Activated T-helper 17 cell treated with anti-CD3 and anti-CD28 coated beads, Interleukin-2, amount 50 U/mL, for 72 hours (primary cell): ENCODE results near the gene PCDHA7. TPM values are rescaled to one million over a fixed set of nuclear protein-coding genes. Genes with fewer than 3 reads are reported as not detected.
"Not testable (repeated sequence)": the region's sequence is repeated elsewhere in the genome, so short reads cannot be mapped to it uniquely, and the experiment has no call there.

Source experiments
- ATAC-seq: fragments of 150-1000 bp; cut with Tn5 transposase; replicated peaks from 2 replicates; pipeline ENCODE4 v1.10.0; 2021; ENCODE audit warnings: mild to moderate bottlenecking, moderate library complexity
- H3K27ac Mint-ChIP-seq: one replicate; pipeline ENCODE4 v1.8.0; 2022; ENCODE audit warnings: mixed read lengths
- H3K27me3 Mint-ChIP-seq: one replicate; pipeline ENCODE4 v1.8.0; 2022; ENCODE audit warnings: mixed read lengths
- H3K36me3 Mint-ChIP-seq: one replicate; pipeline ENCODE4 v1.8.0; 2022; ENCODE audit warnings: low read depth, mild to moderate bottlenecking, mixed read lengths
- H3K4me1 Mint-ChIP-seq: one replicate; pipeline ENCODE4 v1.8.0; 2022; ENCODE audit warnings: mixed read lengths
- H3K4me3 Mint-ChIP-seq: one replicate; pipeline ENCODE4 v1.8.0; 2022; ENCODE audit warnings: mild to moderate bottlenecking, mixed read lengths
- H3K9me3 Mint-ChIP-seq: one replicate; pipeline ENCODE4 v1.8.0; 2022; ENCODE audit warnings: mixed read lengths
- total RNA-seq, 2 donors: library from RNA; stranded (reverse); gene quantifications; one replicate each; pipeline ENCODE4 v1.2.3, GENCODE V29; 2022

Gene PCDHA7
- total RNA-seq, 2 donors from 2014 or later: not detected

DNA sequence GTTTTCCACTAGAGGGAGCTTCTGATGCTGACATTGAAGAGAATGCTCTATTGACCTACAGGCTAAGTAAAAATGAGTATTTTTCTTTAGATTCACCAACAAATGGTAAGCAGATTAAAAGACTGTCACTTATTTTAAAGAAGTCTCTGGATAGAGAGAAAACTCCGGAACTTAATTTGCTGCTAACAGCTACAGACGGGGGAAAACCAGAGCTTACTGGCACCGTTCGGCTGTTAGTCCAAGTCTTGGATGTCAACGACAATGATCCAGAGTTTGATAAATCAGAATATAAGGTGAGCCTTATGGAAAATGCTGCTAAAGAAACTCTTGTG lies 35.5 kb downstream of the PCDHA7 start:
- Mint-ChIP-seq H3K9me3 (peaks cover 8% of the 10 kb centered on the region), H3K4me3 (no peak overlapping the region), H3K36me3 (no peaks in the 10 kb centered on the region), H3K4me1 (no peaks in the 10 kb centered on the region), H3K27ac (no peak overlapping the region), H3K27me3 (peaks cover 22% of the 10 kb centered on the region)
- no peak for ATAC-seq

DNA sequence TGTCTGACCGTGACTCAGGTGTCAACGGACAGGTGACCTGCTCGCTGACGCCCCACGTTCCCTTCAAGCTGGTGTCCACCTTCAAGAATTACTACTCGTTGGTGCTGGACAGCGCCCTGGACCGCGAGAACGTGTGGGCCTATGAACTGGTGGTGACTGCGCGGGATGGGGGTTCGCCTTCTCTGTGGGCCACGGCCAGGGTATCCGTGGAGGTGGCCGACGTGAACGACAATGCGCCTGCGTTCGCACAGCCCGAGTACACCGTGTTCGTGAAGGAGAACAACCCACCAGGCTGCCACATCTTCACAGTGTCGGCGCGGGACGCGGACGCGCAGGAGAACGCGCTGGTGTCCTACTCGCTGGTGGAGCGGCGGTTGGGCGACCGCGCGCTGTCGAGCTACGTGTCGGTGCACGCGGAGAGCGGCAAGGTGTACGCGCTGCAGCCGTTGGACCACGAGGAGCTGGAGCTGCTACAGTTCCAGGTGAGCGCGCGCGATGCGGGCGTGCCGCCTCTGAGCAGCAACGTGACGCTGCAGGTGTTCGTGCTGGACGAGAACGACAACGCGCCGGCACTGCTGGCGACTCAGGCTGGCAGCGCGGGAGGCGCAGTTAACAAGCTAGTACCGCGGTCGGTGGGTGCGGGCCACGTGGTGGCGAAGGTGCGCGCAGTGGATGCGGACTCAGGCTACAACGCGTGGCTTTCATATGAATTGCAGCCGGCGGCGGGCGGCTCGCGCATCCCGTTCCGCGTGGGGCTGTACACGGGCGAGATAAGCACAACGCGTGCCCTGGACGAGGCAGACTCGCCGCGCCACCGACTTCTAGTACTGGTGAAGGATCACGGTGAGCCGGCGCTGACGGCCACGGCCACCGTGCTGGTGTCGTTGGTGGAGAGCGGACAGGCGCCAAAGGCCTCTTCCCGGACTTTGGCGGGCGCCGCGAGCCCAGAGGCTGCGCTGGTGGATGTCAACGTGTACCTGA lies 36.4 kb downstream of the PCDHA7 start:
- no peak for ATAC-seq
- no peak overlapping the region for H3K4me3 Mint-ChIP-seq
- H3K27me3 Mint-ChIP-seq: peaks cover 24% of the 10 kb centered on the region
- H3K4me1 Mint-ChIP-seq: no peaks in the 10 kb centered on the region
- peaks cover 8% of the 10 kb centered on the region for H3K9me3 Mint-ChIP-seq
- no peak overlapping the region for H3K27ac Mint-ChIP-seq
- no peaks in the 10 kb centered on the region for H3K36me3 Mint-ChIP-seq

DNA sequence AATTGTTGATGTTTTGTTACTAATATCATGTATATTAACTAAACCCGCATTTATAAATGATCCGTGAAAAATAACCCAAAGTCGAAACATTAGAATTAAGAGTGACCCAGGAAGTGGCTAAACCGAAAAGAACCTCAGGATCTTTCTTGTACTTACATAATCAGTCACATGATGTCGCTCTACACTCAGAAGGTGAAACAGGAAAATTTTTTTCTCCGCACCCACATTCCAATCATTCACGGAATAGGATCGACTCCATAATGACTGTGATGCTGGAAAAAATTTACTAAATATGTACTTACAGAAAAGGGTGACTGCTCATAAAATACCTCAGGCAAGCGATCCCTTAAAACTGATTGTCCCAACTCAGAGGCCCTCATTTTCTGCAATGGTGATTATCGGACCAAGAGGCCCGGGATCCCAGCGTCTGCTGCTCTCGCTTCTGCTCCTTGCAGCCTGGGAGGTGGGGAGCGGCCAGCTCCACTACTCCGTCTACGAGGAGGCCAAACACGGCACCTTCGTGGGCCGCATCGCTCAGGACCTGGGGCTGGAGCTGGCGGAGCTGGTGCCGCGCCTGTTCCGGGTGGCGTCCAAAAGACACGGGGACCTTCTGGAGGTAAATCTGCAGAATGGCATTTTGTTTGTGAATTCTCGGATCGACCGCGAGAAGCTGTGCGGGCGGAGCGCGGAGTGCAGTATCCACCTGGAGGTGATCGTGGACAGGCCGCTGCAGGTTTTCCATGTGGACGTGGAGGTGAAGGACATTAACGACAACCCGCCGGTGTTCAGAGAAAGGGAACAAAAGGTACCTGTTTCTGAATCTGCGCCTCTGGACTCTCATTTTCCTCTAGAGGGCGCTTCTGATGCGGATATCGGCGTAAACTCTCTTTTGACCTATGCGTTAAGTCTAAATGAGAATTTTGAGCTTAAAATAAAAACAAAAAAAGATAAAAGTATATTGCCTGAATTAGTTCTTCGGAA lies 41.3 kb downstream of the PCDHA7 start, which contains the start of gene PCDHA12:
Gene PCDHA12 (plus strand): TSS at position 224 of the 981 bp plus-strand sequence. CDS start 165 bp downstream, at position 389.
- Mint-ChIP-seq H3K9me3 (peaks cover 9% of the 10 kb centered on the region), H3K36me3 (no peaks in the 10 kb centered on the region), H3K27me3 (peaks cover 31% of the 10 kb centered on the region), H3K4me3 (no peak within 1 kb of the TSS), H3K4me1 (no peaks in the 10 kb centered on the region), H3K27ac (no peak within 1 kb of the TSS)
- ATAC-seq: no peak

DNA sequence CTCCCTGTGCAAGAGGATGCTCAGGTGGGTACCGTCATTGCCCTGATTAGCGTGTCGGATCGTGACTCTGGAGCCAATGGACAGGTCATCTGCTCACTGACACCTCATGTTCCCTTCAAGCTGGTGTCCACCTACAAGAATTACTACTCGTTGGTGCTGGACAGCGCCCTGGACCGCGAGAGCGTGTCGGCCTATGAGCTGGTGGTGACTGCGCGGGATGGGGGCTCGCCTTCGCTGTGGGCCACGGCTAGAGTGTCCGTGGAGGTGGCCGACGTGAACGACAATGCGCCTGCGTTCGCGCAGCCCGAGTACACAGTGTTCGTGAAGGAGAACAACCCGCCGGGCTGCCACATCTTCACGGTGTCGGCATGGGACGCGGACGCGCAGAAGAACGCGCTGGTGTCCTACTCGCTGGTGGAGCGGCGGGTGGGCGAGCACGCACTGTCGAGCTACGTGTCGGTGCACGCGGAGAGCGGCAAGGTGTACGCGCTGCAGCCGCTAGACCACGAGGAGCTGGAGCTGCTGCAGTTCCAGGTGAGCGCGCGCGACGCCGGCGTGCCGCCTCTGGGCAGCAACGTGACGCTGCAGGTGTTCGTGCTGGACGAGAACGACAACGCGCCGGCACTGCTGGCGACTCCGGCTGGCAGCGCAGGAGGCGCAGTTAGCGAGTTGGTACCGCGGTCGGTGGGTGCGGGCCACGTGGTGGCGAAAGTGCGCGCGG lies 42.6 kb downstream of the PCDHA7 start:
- H3K36me3 Mint-ChIP-seq, H3K27ac Mint-ChIP-seq, H3K4me1 Mint-ChIP-seq, H3K4me3 Mint-ChIP-seq, ATAC-seq: not testable (repeated sequence)
- peaks cover 41% of the 10 kb centered on the region for H3K27me3 Mint-ChIP-seq
- peaks cover 14% of the 10 kb centered on the region for H3K9me3 Mint-ChIP-seq

DNA sequence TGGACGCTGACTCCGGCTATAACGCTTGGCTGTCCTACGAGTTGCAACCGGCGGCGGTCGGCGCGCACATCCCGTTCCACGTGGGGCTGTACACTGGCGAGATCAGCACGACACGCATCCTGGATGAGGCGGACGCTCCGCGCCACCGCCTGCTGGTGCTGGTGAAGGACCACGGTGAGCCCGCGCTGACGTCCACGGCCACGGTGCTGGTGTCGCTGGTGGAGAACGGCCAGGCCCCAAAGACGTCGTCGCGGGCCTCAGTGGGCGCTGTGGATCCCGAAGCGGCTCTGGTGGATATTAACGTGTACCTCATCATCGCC lies 43.2 kb downstream of the PCDHA7 start:
- Mint-ChIP-seq H3K36me3 (no peaks in the 10 kb centered on the region), H3K4me3 (no peak overlapping the region), H3K27me3 (peaks cover 43% of the 10 kb centered on the region), H3K27ac (no peak overlapping the region), H3K4me1 (no peaks in the 10 kb centered on the region), H3K9me3 (peaks cover 14% of the 10 kb centered on the region)
- no peak for ATAC-seq

DNA sequence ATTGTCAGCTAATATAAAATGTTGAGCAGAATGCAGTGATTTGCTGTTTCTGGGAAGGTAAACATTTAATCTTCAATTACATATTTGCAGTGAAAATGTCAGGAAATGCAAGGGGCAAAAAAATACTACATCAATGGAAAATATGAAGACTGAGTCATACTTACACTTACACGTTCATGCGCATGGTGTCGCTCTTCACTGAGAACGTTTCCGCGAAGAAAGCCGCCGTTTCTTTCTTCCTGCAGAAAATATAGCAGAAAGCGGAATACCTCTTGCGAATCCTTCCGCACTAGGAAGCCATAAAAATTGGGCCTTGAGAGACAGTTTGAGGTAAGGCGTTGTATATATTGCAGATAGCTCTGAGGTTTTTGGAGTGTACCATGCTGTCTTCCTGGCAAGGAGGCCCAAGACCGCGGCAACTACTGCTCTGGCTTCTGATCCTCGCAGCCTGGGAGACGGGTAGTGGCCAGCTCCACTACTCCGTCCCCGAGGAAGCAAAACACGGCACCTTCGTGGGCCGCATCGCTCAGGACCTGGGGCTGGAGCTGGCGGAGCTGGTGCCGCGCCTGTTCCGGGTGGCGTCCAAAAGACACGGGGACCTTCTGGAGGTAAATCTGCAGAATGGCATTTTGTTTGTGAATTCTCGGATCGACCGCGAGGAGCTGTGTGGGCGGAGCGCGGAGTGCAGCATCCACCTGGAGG lies 48.0 kb downstream of the PCDHA7 start, which contains the start of gene PCDHA13:
Gene PCDHA13 (plus strand): TSS at position 236 of the 702 bp plus-strand sequence. CDS start 145 bp downstream, at position 381.
- Mint-ChIP-seq H3K27me3 (peaks cover 24% of the 10 kb centered on the region), H3K4me1 (no peaks in the 10 kb centered on the region), H3K27ac (no peak within 1 kb of the TSS), H3K4me3 (no peak within 1 kb of the TSS), H3K36me3 (no peaks in the 10 kb centered on the region), H3K9me3 (peaks cover 16% of the 10 kb centered on the region)
- no peak for ATAC-seq

DNA sequence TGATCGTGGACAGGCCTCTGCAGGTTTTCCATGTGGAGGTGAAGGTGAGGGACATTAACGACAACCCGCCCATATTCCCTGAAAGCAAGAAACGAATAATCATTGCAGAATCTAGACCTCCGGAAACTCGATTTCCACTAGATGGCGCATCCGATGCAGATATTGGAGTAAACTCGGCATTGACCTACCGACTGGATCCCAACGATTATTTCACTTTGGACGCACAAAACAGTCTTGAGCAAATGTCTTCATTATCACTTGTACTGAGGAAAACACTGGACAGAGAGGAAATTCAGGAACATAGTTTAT lies 48.5 kb downstream of the PCDHA7 start:
- peaks cover 16% of the 10 kb centered on the region for H3K9me3 Mint-ChIP-seq
- H3K27me3 Mint-ChIP-seq: peaks cover 26% of the 10 kb centered on the region
- H3K4me3 Mint-ChIP-seq: no peak overlapping the region
- no peaks in the 10 kb centered on the region for H3K4me1 Mint-ChIP-seq
- ATAC-seq: no peak
- no peak overlapping the region for H3K27ac Mint-ChIP-seq
- H3K36me3 Mint-ChIP-seq: no peaks in the 10 kb centered on the region

DNA sequence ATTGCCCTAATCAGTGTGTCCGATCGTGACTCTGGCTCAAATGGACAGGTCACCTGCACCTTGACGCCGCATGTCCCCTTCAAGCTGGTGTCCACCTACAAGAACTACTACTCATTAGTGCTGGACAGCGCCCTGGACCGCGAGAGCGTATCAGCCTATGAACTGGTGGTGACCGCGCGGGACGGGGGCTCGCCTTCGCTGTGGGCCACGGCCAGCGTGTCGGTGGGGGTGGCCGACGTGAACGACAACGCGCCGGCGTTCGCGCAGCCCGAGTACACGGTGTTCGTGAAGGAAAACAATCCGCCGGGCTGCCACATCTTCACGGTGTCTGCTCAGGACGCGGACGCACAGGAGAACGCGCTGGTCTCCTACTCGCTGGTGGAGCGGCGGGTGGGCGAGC lies 49.3 kb downstream of the PCDHA7 start:
- no peaks in the 10 kb centered on the region for H3K36me3 Mint-ChIP-seq
- no peak overlapping the region for H3K27ac Mint-ChIP-seq
- no peaks in the 10 kb centered on the region for H3K4me1 Mint-ChIP-seq
- peaks cover 27% of the 10 kb centered on the region for H3K27me3 Mint-ChIP-seq
- peaks cover 16% of the 10 kb centered on the region for H3K9me3 Mint-ChIP-seq
- ATAC-seq: no peak
- no peak overlapping the region for H3K4me3 Mint-ChIP-seq

DNA sequence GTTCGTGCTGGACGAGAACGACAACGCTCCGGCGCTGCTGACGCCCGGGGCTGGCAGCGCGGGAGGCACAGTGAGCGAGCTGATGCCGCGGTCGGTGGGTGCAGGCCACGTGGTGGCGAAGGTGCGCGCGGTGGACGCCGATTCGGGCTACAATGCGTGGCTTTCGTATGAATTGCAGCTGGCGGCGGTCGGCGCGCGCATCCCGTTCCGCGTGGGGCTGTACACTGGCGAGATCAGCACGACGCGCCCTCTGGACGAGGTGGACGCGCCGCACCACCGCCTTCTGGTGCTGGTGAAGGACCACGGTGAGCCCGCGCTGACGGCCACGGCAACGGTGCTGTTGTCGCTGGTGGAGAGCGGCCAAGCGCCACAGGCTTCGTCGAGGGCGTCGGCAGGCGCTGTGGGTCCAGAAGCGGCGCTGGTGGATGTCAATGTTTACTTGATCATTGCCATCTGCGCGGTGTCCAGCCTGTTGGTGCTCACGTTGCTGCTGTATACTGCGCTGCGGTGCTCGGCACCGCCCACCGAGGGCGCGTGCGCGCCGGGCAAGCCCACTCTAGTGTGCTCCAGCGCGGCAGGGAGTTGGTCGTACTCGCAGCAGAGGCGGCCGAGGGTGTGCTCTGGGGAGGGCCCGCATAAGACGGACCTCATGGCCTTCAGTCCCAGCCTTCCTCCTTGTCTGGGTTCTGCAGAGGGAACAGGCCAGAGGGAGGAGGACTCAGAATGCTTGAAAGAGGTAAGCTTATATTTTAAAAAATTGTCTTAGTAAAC lies 50.0 kb downstream of the PCDHA7 start:
- Mint-ChIP-seq H3K4me1 (no peaks in the 10 kb centered on the region), H3K27ac (no peak overlapping the region), H3K4me3 (no peak overlapping the region), H3K36me3 (no peaks in the 10 kb centered on the region), H3K27me3 (peaks cover 22% of the 10 kb centered on the region), H3K9me3 (peaks cover 11% of the 10 kb centered on the region)
- ATAC-seq: no peak

Other genes starting within 250 kb of the PCDHA7 start
- gene CD14, start 201.1 kb upstream of the PCDHA7 start, total RNA-seq: under 1 TPM; 0.32 to 0.39 TPM
- gene TMCO6, start 194.8 kb upstream of the PCDHA7 start, total RNA-seq: 10 to 100 TPM; 22.9 to 30.6 TPM
- 10 to 100 TPM; 48.1 to 63.9 TPM for gene NDUFA2, start 186.6 kb upstream of the PCDHA7 start, total RNA-seq
- 10 to 100 TPM; 76.9 to 85.8 TPM for gene IK, start 186.4 kb upstream of the PCDHA7 start, total RNA-seq
- gene WDR55, start 169.4 kb upstream of the PCDHA7 start, total RNA-seq: 10 to 100 TPM; 38.8 TPM
- gene DND1, start 160.7 kb upstream of the PCDHA7 start, total RNA-seq: 1 to 10 TPM; 3.0 to 3.4 TPM
- gene HARS1, start 142.9 kb upstream of the PCDHA7 start, total RNA-seq: 100 to 1,000 TPM in 1 of 2 donors, 10 to 100 TPM in 1; 82.2 to 103 TPM
- 10 to 100 TPM; 24.7 to 30.2 TPM for gene HARS2, start 142.8 kb upstream of the PCDHA7 start, total RNA-seq
- 10 to 100 TPM; 47.5 to 58.0 TPM for gene ZMAT2, start 133.8 kb upstream of the PCDHA7 start, total RNA-seq
- gene PCDHA1, start 48.1 kb upstream of the PCDHA7 start, total RNA-seq: not detected
- not detected for gene PCDHA2, start 39.4 kb upstream of the PCDHA7 start, total RNA-seq
- gene PCDHA3, start 33.2 kb upstream of the PCDHA7 start, total RNA-seq: not detected
- gene PCDHA4, start 27.2 kb upstream of the PCDHA7 start, total RNA-seq: not detected
- gene PCDHA5, start 12.7 kb upstream of the PCDHA7 start, total RNA-seq: not detected
- gene PCDHA6, start 6.3 kb upstream of the PCDHA7 start, total RNA-seq: not detected
- gene PCDHA8, start 6.9 kb downstream of the PCDHA7 start, total RNA-seq: not detected
- not detected for gene PCDHA9, start 14.1 kb downstream of the PCDHA7 start, total RNA-seq
- gene PCDHA10, start 21.6 kb downstream of the PCDHA7 start, total RNA-seq: not detected
- gene PCDHA11, start 34.7 kb downstream of the PCDHA7 start, total RNA-seq: not detected
- not detected for gene PCDHA12, start 41.0 kb downstream of the PCDHA7 start, total RNA-seq
- not detected for gene PCDHA13, start 47.9 kb downstream of the PCDHA7 start, total RNA-seq
- gene PCDHAC1, start 92.0 kb downstream of the PCDHA7 start, total RNA-seq: not detected
- gene PCDHAC2, start 132.2 kb downstream of the PCDHA7 start, total RNA-seq: not detected
- gene PCDHB1, start 217.1 kb downstream of the PCDHA7 start, total RNA-seq: not detected